GM19035 (cell line): ENCODE results near the gene RAB26.
"Not testable (repeated sequence)": the region's sequence is repeated elsewhere in the genome, so short reads cannot be mapped to it uniquely, and the experiment has no call there.

Experiments used
- ATAC-seq: cut with Tn5 transposase; IDR thresholded peaks from one replicate; pipeline ENCODE4 v1.9.1; 2021; ENCODE audit not compliant: unreplicated experiment

The RAB26 gene

GRCh38 chr16:2147981-2148671, at the start of gene RAB26:
RAB26 (plus strand) TSS chr16:2148625; CDS start chr16:2148784, 159 bp downstream.
- no peak for ATAC-seq

GRCh38 chr16:2101581-2101980, 46.8 kb upstream of the RAB26 start:
- ATAC-seq: not testable (repeated sequence)

- ATAC-seq: no peak
Measured at GRCh38 chr16:2102471-2102870, 46.0 kb upstream of the RAB26 start.

GRCh38 chr16:2104464-2104863, 44.0 kb upstream of the RAB26 start:
- ATAC-seq: not testable (repeated sequence)

GRCh38 chr16:2105291-2105690, 43.1 kb upstream of the RAB26 start:
- ATAC-seq: not testable (repeated sequence)

GRCh38 chr16:2105769-2106168, 42.7 kb upstream of the RAB26 start:
- not testable (repeated sequence) for ATAC-seq

- not testable (repeated sequence) for ATAC-seq
Measured at GRCh38 chr16:2106211-2106610, 42.2 kb upstream of the RAB26 start.

- not testable (repeated sequence) for ATAC-seq
Measured at GRCh38 chr16:2107121-2107790, 41.2 kb upstream of the RAB26 start.

GRCh38 chr16:2107791-2108125, 40.7 kb upstream of the RAB26 start:
- not testable (repeated sequence) for ATAC-seq

GRCh38 chr16:2108446-2109270, 39.8 kb upstream of the RAB26 start:
- ATAC-seq: not testable (repeated sequence)

GRCh38 chr16:2109271-2109580, 39.2 kb upstream of the RAB26 start:
- ATAC-seq: not testable (repeated sequence)

GRCh38 chr16:2109872-2110271, 38.6 kb upstream of the RAB26 start:
- ATAC-seq: not testable (repeated sequence)

GRCh38 chr16:2110332-2111008, 38.0 kb upstream of the RAB26 start:
- not testable (repeated sequence) for ATAC-seq

GRCh38 chr16:2111009-2111353, 37.4 kb upstream of the RAB26 start:
- not testable (repeated sequence) for ATAC-seq

GRCh38 chr16:2111412-2112335, 36.8 kb upstream of the RAB26 start:
- ATAC-seq: not testable (repeated sequence)

GRCh38 chr16:2112539-2113106, 35.8 kb upstream of the RAB26 start:
- ATAC-seq: not testable (repeated sequence)

- not testable (repeated sequence) for ATAC-seq
Measured at GRCh38 chr16:2114225-2114624, 34.2 kb upstream of the RAB26 start.

GRCh38 chr16:2114885-2115590, 33.4 kb upstream of the RAB26 start:
- not testable (repeated sequence) for ATAC-seq

- ATAC-seq: no peak
Measured at GRCh38 chr16:2115591-2115973, 32.8 kb upstream of the RAB26 start.
